Kidney epithelial cell (primary cell): ENCODE results near the gene ACSM3. TPM values are rescaled to one million over a fixed set of nuclear protein-coding genes. Genes with fewer than 3 reads are reported as not detected.
"Not testable (repeated sequence)": the region's sequence is repeated elsewhere in the genome, so short reads cannot be mapped to it uniquely, and the experiment has no call there.

Experiments
- DNase-seq: peaks from one replicate; pipeline ENCODE4 v3.0.0-alpha.2; 2010; ENCODE audit warnings: low read depth
- H3K27me3 ChIP-seq: 2 replicates; pipeline ENCODE4 v1.6.0; 2011; ENCODE audit warnings: low read length; ENCODE audit not compliant: control insufficient read depth, insufficient read depth
- H3K36me3 ChIP-seq: 2 replicates; pipeline ENCODE4 v1.5.1; 2011; ENCODE audit warnings: low read length; ENCODE audit not compliant: control insufficient read depth, insufficient read depth
- H3K4me3 ChIP-seq: 2 replicates; pipeline ENCODE4 v1.5.1; 2011; ENCODE audit warnings: low read depth, mild to moderate bottlenecking, control low read depth, low read length
- CTCF ChIP-seq: IDR thresholded peaks from 2 replicates; pipeline ENCODE4 v1.5.1; 2011; ENCODE audit warnings: mild to moderate bottlenecking, moderate library complexity, low read length, control low read depth, inconsistent platforms; ENCODE audit not compliant: insufficient read depth, poor library complexity, severe bottlenecking
- total RNA-seq: library from RNA; depleted of rRNA; stranded (reverse); fragments of >200 nt; gene quantifications from 2 replicates; pipeline ENCODE4 v1.2.3, GENCODE V29; 2015

The ACSM3 gene
- total RNA-seq, 1 donor from 2014 or later, result 5.9 TPM

GRCh38 chr16:20749474-20749873, 14.3 kb upstream of the ACSM3 start:
- Histone ChIP-seq H3K4me3 (no peak overlapping the region), H3K36me3 (no peaks in the 10 kb centered on the region), H3K27me3 (no peaks in the 10 kb centered on the region)
- TF ChIP-seq CTCF, result no peak
- no peak for DNase-seq

- Histone ChIP-seq H3K36me3 (no peaks in the 10 kb centered on the region), H3K27me3 (no peaks in the 10 kb centered on the region), H3K4me3 (no peak overlapping the region)
- TF ChIP-seq CTCF, result no peak
- no peak for DNase-seq
Measured at GRCh38 chr16:20750558-20750957, 13.3 kb upstream of the ACSM3 start.

- no peaks in the 10 kb centered on the region for H3K36me3 ChIP-seq
- H3K27me3 ChIP-seq, result no peaks in the 10 kb centered on the region
- no peak for TF ChIP-seq CTCF
- no peak overlapping the region for H3K4me3 ChIP-seq
- DNase-seq, result no peak
Measured at GRCh38 chr16:20753727-20754126, 10.1 kb upstream of the ACSM3 start.

- no peaks in the 10 kb centered on the region for H3K27me3 ChIP-seq
- no peak for TF ChIP-seq CTCF
- H3K4me3 ChIP-seq, result no peak overlapping the region
- H3K36me3 ChIP-seq, result no peaks in the 10 kb centered on the region
- DNase-seq, result no peak
Measured at GRCh38 chr16:20755238-20755637, 8.6 kb upstream of the ACSM3 start.

- not testable (repeated sequence) for H3K36me3 ChIP-seq, DNase-seq, H3K27me3 ChIP-seq, H3K4me3 ChIP-seq
Measured at GRCh38 chr16:20755799-20756198, 8.0 kb upstream of the ACSM3 start.

GRCh38 chr16:20760346-20760745, 3.5 kb upstream of the ACSM3 start:
- DNase-seq, result no peak
- no peak overlapping the region for H3K4me3 ChIP-seq
- H3K36me3 ChIP-seq, result no peaks in the 10 kb centered on the region
- no peaks in the 10 kb centered on the region for H3K27me3 ChIP-seq
- no peak for TF ChIP-seq CTCF
